ENCODE results near the gene LTBP3.
A peak's percentile ranks its signal among the peaks of the same experiment; 100 is the strongest.

The LTBP3 gene

GRCh38 chr11:65579291-65579690, 21.1 kb upstream of the LTBP3 start:
- H3K27ac ChIP-seq, result peak overlapping the region; percentile 95
- TF ChIP-seq CTCF (IDR thresholded peaks at IDR 0.05), result no peak
- peak overlapping the region; percentile 28 to 99 for H3K4me3 ChIP-seq (ENCODE audit: low read depth in 1 of 2, low read length in 1 of 2)
- peaks cover 64% of the 10 kb centered on the region for H3K36me3 ChIP-seq
- peaks cover 43 to 50% of the 10 kb centered on the region in 2 experiments for H3K4me1 ChIP-seq (ENCODE audit: control insufficient read depth in 1 of 2, insufficient read depth in 1 of 2, low read depth in 1 of 2, low read length in 1 of 2)
- no peaks in the 10 kb centered on the region for H3K9me3 ChIP-seq
- H3K27me3 ChIP-seq, result no peaks in the 10 kb centered on the region

GRCh38 chr11:65578667-65579066, 20.5 kb upstream of the LTBP3 start:
- Histone ChIP-seq H3K27me3 (no peaks in the 10 kb centered on the region), H3K4me3 (ENCODE audit: low read depth in 1 of 2, low read length in 1 of 2) (peak overlapping the region; percentile 28 to 99), H3K27ac (peak overlapping the region; percentile 95), H3K36me3 (peaks cover 62% of the 10 kb centered on the region), H3K4me1 (ENCODE audit: control insufficient read depth in 1 of 2, insufficient read depth in 1 of 2, low read depth in 1 of 2, low read length in 1 of 2) (peaks cover 49 to 54% of the 10 kb centered on the region in 2 experiments), H3K9me3 (no peaks in the 10 kb centered on the region)
- TF ChIP-seq CTCF (IDR thresholded peaks at IDR 0.05), result no peak

GRCh38 chr11:65578134-65578533, 20.0 kb upstream of the LTBP3 start:
- Histone ChIP-seq H3K27ac (peak overlapping the region; percentile 95), H3K4me1 (ENCODE audit: control insufficient read depth in 1 of 2, insufficient read depth in 1 of 2, low read depth in 1 of 2, low read length in 1 of 2) (peaks cover 55 to 60% of the 10 kb centered on the region in 2 experiments), H3K9me3 (no peaks in the 10 kb centered on the region), H3K27me3 (no peaks in the 10 kb centered on the region), H3K36me3 (peaks cover 60% of the 10 kb centered on the region), H3K4me3 (ENCODE audit: low read depth in 1 of 2, low read length in 1 of 2) (peak overlapping the region; percentile 76 to 99)
- TF ChIP-seq CTCF (IDR thresholded peaks at IDR 0.05), result no peak

- H3K4me1 ChIP-seq (ENCODE audit: control insufficient read depth in 1 of 2, insufficient read depth in 1 of 2, low read depth in 1 of 2, low read length in 1 of 2), result peaks cover 58 to 63% of the 10 kb centered on the region in 2 experiments
- peak overlapping the region; percentile 95 for H3K27ac ChIP-seq
- H3K27me3 ChIP-seq, result no peaks in the 10 kb centered on the region
- H3K36me3 ChIP-seq, result peaks cover 56% of the 10 kb centered on the region
- H3K4me3 ChIP-seq (ENCODE audit: low read depth in 1 of 2, low read length in 1 of 2), result peak overlapping the region; percentile 76 to 99
- no peak for TF ChIP-seq CTCF (IDR thresholded peaks at IDR 0.05)
- no peaks in the 10 kb centered on the region for H3K9me3 ChIP-seq
Measured at GRCh38 chr11:65577756-65578109, 19.6 kb upstream of the LTBP3 start.

DNA sequence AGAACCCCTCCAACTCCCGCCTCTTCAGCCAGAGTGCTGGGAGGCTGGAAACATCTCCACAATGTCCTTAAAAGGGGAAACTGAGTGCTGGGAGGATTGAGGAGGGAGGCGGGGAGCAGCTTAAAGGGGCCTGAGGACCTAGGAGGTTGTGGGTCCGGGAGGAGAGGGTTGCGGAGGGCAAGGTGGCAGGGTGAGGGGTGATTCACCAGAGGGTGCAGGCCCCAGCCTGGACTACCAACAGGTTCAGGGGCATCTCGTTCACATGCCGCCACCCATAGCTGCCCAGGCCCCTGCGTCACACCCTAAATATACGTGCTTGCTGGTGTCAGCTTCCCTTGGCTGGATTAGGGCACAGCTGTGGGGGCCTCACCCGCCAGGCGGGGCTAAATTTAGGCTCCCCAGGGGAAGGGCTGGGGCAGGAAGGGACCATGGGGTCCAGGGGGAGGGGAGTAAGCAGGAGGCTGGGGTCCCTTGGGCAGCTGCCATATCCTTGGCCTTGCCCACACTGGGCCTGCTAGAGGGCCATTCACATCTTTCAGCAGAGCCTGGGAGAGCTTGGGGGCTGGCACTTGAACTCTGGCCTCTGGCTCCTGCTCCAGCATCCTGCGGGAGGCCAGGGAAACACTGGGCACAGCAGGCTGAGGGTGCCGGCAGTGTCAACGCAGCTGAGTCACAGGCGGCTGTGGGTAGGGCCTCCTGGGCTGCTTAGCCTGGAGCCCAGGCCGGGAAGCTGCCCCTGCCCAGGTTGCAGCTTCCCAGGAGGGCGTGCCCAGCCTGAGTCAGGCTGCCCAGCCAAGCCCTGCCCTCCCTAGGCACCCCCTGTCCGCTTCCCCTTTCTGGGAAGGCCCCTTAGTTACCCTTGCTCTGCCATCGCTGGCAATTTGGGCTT, 19.0 kb upstream of the LTBP3 start:
- Histone ChIP-seq H3K27me3 (no peaks in the 10 kb centered on the region), H3K4me1 (ENCODE audit: control insufficient read depth in 1 of 2, insufficient read depth in 1 of 2, low read depth in 1 of 2, low read length in 1 of 2) (peaks cover 60 to 63% of the 10 kb centered on the region in 2 experiments), H3K27ac (peak overlapping the region; percentile 95), H3K36me3 (peaks cover 52% of the 10 kb centered on the region), H3K9me3 (no peaks in the 10 kb centered on the region), H3K4me3 (ENCODE audit: low read depth in 1 of 2, low read length in 1 of 2) (peak overlapping the region; percentile 76 to 99)
- no peak for TF ChIP-seq CTCF (IDR thresholded peaks at IDR 0.05)
